HG03520 (cell line): ENCODE measurements around the gene WNK4.
"Not testable (repeated sequence)": the region's sequence is repeated elsewhere in the genome, so short reads cannot be mapped to it uniquely, and the experiment has no call there.

Experiments used
- ATAC-seq: cut with Tn5 transposase; IDR thresholded peaks from one replicate; pipeline ENCODE4 v1.9.1; 2021; ENCODE audit warnings: mild to moderate bottlenecking, moderate library complexity; ENCODE audit not compliant: unreplicated experiment

WNK4 gene

GRCh38 chr17:42779936-42780850 lies at the start of gene WNK4:
Gene WNK4, plus strand, starts transcription at chr17:42780610. Its CDS starts 89 bp downstream, at chr17:42780699.
- ATAC-seq: no peak

DNA sequence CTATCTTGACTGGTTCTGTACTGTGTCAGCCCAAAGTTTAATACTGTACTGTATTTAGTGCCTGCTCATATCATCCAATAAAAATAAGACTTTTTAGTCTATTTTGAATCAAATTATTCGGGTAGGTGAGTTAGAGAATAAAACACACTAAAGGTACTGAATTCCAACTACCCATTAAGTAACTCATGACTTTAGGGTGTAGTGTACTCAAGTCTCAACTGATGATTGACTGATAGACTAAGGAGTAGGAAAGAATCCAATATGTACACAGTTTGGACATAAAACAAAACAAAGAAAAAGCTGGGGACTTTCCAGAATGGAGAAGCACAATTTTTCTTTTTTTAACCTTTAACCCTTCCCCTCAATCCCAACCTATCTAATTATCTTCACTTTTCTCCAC lies 39.7 kb upstream of the WNK4 start:
- ATAC-seq: no peak

- ATAC-seq: not testable (repeated sequence)
Observed at GRCh38 chr17:42742916-42743315, 37.5 kb upstream of the WNK4 start.

- ATAC-seq: no peak
Observed at GRCh38 chr17:42743595-42744282, 36.7 kb upstream of the WNK4 start.

DNA sequence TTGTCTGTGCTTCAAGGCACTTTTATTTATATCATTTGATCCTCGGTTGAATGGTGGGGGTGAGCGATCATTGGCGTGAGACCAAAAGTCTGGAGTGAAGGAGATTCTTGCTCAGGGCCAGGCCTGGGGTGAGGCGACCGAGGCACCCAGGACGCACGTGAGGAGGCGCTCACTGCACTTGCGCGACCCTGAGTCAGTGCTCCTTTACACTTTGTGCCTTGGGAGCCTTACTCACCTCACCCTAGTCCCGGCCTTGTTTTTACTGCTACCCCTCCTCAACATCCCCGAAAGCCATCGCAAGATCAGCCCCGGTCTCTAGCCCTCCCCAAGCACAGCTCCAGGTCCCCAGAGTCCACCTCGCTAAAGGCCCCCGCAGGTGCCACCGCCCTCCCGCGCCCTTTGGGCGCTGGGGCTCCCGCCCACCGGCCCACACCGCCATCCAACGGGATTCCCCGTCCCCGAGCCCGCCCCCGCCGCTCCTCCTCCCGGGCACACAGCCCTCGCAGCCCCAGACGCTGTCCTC lies 36.1 kb upstream of the WNK4 start:
- ATAC-seq: peak; percentile 33

GRCh38 chr17:42744806-42745617 lies 35.4 kb upstream of the WNK4 start, which contains the start of gene EZH1:
Gene EZH1, minus strand, starts transcription at chr17:42745040. Its CDS starts 16,099 bp downstream, at chr17:42728941.
- peak; percentile 75 for ATAC-seq

DNA sequence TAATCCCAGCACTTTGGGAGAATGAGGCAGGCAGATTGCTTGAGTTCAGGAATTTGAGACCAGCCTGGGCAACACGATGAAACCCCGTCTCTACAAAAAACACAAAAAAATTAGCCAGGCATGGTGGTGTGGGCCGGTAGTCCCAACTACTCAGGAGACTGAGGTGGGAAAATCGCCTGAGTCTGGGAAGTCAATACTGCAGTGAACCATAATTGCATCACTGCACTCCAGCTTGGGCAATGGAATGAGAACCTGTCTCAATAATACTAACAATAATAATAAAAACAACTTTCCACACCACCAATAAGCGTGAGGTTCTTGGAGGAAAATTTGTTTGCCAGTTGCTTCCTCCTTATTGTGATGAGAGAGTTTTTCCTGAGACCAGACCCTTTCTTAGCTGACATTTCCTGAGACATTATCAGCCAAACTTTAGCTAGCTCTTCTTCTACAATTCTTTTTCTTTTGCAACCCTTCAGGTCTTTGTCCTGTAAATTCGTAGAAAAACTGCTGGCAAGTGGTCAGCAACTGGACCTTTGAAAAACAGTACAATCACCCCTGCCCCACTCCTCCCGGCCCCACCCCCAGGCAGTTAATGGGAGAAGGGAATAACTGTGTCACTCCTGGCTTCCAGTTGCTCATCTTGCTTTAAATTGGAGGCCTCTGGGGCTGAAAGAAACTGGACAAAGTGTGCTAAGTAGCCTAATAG lies 32.1 kb upstream of the WNK4 start:
- no peak for ATAC-seq

DNA sequence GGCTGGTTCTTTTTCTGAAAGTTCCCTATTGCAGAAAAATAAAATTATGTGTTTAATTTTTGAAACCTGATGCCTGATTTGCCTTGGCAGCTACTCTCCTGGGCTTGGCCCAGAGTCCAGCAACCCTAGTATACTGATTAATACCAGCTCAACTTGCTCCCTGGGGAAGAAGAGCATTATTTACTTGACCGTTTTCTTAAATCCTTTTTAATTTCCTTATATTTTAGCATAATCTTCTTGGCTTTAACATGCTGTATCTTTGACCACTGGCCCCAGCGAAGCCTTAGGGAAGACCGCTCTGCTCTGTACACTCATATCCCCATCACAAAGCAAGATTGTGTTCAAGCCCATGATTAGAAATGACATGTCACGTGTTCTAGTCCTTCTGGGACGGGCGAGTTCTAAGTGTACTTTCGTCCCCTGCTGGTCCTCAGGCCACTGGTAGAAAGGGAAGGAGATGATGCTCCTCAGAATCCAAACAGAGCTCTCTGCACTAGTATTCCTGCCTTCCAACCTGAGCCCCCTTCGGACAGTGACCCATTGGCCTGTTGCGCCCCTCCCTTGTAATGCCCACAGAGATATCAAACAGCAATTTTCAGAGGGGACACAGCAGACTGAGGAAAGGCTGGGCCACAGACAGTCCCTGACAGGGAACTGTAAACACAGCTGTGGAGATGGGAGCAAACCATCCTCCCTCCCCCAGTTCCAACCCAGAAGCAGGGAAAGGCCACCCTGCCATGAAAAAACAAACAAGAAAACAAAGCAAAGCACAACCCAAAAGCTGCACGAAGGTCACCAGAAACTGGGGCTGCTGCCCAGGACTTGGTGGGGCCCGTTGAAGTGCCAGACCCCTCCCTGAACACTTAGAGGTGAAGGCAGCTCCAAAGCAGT lies 31.3 kb upstream of the WNK4 start:
- ATAC-seq: no peak

DNA sequence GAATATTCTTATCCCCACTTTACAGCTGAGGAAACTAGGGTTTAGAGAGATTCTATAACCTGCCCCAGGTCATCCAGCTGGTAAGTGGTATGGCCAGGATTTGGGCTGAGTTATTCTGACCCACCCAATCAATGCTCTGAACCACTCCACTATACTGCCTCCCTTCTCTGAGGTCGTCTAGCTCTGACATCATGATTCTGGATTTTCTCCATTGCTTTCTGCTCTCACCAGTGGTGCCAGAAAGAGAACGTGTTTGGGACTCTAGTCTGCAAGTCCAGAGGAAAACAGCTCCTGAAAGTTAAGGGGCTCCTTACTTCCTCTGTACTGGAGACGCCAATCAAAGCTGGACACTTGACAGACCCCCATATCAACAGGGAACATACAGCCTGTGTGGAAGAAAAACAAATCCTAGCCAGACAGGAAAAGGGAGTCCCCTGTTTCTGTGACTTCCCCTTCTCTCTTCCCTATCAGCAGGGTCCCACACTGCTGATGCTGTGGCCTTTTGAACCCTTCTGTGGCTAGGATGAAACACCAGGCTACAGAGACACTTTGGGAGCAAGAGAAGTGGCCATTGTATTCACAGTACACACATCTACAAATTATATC lies 29.6 kb upstream of the WNK4 start:
- no peak for ATAC-seq

DNA sequence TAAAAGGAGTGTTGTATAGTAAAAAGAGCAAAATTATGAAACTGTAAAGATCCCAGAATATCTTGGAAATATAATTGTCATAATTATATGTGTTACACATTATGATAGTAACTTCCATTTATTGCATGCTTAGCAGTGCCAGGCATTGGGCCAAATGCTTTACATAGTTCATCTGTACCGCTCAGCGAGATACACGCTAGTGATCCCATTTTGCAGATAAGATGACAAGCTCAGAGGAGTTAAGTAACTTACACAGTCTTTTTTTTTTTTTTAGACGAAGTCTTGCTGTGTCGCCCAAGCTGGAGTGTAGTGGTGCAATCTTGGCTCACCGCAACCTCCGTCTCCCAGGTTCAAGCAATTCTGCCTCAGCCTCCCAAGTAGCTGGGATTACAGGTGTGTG lies 28.8 kb upstream of the WNK4 start:
- ATAC-seq: no peak

DNA sequence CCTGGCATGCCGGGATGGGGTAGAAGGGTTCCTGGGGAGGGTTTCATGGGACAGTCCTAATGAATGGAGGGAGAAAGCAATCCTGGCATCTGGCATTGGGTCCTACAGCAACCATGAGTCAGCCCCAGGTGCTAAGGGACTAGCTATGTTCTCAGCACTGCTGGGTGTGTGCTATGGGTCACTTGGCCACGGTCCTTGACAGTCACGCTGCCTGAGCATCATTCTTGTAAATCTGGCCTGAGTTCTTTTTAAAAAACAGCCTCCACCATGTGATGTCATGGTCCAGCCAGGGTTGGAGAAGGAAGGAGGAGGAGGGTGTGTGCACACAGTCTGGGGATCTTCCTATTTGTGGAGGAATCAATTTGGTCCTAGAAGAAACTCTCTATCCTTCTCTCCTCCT lies 25.6 kb upstream of the WNK4 start:
- no peak for ATAC-seq

DNA sequence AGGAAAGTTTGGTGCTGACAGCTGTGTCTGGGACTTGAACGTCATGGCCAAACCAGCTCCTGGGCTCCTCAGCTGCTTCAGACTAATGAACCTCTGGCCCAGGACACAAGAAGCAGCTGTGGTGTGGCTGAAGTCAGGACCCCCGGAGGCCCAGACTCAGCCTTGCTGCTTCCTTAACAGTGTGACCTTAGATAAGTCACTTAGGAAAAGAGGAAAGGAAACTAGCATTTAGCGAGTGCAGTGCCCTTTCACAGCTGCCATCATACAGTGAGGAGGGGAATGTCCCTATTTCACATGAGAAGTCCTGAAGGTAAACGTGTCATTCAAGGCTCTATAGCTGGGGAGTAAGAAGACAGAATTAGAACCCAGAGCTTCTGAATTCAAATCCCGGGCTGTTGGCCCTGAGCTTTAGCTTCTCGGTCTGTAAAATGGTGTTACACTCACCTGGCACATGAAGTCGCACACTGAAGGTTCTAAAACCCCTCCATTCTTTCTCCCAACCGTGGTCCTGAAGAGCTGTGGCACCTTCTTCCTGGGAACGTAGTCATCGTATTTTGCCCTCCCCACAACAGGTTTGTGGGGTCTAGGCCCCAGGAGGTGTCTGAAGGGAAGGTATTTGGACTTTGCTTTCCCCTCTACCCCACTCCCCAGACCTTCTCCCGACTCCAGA lies 20.3 kb upstream of the WNK4 start:
- no peak for ATAC-seq

GRCh38 chr17:42760652-42761581 lies 19.5 kb upstream of the WNK4 start, which contains the start of gene RAMP2:
Gene RAMP2, plus strand, starts transcription at chr17:42761227. Its CDS starts 35 bp downstream, at chr17:42761262.
- no peak for ATAC-seq

DNA sequence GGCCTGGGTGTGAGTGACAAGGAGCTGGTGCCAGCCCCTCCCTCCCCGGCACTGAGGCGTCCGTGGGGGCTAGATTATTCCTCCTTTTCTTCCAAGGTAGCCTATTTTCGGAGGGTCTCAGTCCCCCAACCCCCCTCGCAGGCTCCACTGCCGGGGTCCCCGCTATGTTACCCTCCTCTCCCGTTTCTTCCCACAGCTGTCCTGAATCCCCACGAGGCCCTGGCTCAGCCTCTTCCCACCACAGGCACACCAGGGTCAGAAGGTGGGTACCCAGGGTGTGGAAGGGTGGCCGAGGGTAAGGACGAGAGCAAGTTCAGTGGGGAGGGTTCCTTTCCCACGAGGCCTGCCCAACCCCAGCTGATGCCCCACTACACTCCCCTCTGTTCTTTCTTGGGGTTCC lies 18.8 kb upstream of the WNK4 start:
- ATAC-seq: no peak

GRCh38 chr17:42766124-42766523 lies 14.3 kb upstream of the WNK4 start:
- no peak for ATAC-seq

DNA sequence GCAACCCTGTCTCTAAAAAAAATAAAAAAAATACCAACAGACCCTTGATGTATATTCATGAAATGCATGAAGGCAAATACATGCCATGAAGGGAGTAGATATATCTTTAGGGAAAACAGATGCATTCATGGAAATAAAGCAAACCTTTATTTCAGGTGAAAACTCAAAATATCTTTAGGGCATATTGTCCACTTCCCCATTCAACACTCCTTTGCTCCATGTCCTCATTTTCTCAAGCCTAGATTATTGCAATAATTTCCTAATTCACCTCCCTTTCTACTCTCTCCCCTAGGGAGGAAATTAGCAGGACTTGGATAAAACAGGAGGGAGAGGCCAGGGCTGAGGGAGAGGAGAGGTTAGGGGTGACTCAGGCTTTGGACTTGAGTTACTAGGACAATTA lies 12.9 kb upstream of the WNK4 start:
- no peak for ATAC-seq

- not testable (repeated sequence) for ATAC-seq
Observed at GRCh38 chr17:42768006-42768405, 12.4 kb upstream of the WNK4 start.
